Brain microvascular endothelial cell (primary cell): ENCODE results near the gene GGACT.
A peak's percentile ranks its signal among the peaks of the same experiment; 100 is the strongest.
"Not testable (repeated sequence)": the region's sequence is repeated elsewhere in the genome, so short reads cannot be mapped to it uniquely, and the experiment has no call there.

Experiments used
- DNase-seq: peaks from one replicate; pipeline ENCODE4 v3.0.0-alpha.2; 2020
- H3K27ac ChIP-seq: fragments of 250-450 bp; sonication (Bioruptor Pico); 2 replicates; pipeline ENCODE4 v1.5.1; 2020; ENCODE audit warnings: mild to moderate bottlenecking, moderate library complexity
- H3K27me3 ChIP-seq: fragments of 250-450 bp; sonication (Bioruptor Pico); replicated peaks from 2 replicates; pipeline ENCODE4 v1.5.1; 2020; ENCODE audit warnings: mild to moderate bottlenecking
- H3K36me3 ChIP-seq: fragments of 250-450 bp; sonication (Bioruptor Pico); replicated peaks from 2 replicates; pipeline ENCODE4 v1.5.1; 2020; ENCODE audit warnings: mild to moderate bottlenecking
- H3K4me3 ChIP-seq: 2 replicates; pipeline ENCODE4 v1.5.1; 2011; ENCODE audit warnings: low read depth, mild to moderate bottlenecking, control low read depth, low read length, moderate library complexity
- CTCF ChIP-seq: IDR thresholded peaks from 2 replicates; pipeline ENCODE4 v1.5.1; 2011; ENCODE audit warnings: low read depth, mild to moderate bottlenecking, moderate library complexity, low read length, control low read depth, inconsistent platforms; ENCODE audit errors: missing control alignments
- in situ Hi-C: cut with HindIII; loops from 2 replicates; pipeline ENCODE4 v1.10.0; 2017; ENCODE audit warnings: low sequenced_read_pairs, low pct_ligation_motif_present

The GGACT gene

DNA sequence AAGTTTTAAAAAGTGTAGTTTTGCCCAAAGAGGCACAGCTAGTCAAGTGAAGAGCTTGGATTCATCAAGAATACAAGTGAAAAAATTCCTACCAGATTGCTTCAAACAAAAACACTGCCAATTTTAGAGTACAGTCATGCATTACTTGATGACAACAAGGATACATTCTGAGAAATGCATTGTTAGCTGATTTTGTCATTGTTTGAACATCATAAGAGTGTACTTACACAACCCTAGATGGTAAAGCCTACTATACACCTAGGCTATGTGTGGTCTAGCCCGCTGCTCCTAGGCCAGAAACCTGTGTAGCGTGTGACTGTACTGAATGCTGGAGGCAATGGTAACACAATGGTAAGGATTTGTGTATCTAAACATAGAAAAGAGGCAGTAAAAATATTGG, 44.9 kb upstream of the GGACT start:
- in situ Hi-C loops = no loop called here
- DNase-seq = peak; percentile 27
- Histone ChIP-seq H3K36me3 (no peaks in the 10 kb centered on the region), H3K27ac (no peak overlapping the region), H3K27me3 (no peaks in the 10 kb centered on the region), H3K4me3 (no peak overlapping the region)
- TF ChIP-seq CTCF = no peak

- no peak overlapping the region for H3K27ac ChIP-seq
- TF ChIP-seq CTCF = no peak
- H3K27me3 ChIP-seq = no peaks in the 10 kb centered on the region
- in situ Hi-C loops = no loop called here
- no peak overlapping the region for H3K4me3 ChIP-seq
- DNase-seq = no peak
- no peaks in the 10 kb centered on the region for H3K36me3 ChIP-seq
Observed at GRCh38 chr13:100630555-100630954, 42.0 kb upstream of the GGACT start.

GRCh38 chr13:100627120-100627519, 38.5 kb upstream of the GGACT start:
- no peak overlapping the region for H3K4me3 ChIP-seq
- no peaks in the 10 kb centered on the region for H3K27me3 ChIP-seq
- no peak overlapping the region for H3K27ac ChIP-seq
- in situ Hi-C loops = no loop called here
- DNase-seq = no peak
- no peaks in the 10 kb centered on the region for H3K36me3 ChIP-seq
- TF ChIP-seq CTCF = no peak

DNA sequence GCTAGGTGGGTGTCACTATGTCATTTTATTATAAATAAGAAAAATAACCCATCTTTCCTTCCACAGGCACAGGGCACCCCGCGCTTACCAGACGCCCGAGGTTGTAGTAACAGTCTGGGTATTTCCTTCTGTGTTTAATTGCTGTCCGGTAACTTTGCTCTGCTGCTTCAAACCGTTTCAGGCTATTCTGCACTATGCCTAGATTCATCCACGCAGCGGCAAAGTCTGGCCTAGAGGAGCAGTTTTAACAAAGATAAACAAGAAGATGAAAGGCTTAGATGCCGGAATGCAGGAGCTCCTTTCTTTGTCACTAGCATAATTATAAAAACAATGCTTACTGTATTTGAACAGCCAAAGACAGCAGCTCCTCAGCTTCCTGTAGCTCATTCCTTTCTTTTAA, 36.9 kb upstream of the GGACT start:
- TF ChIP-seq CTCF = no peak
- DNase-seq = no peak
- H3K4me3 ChIP-seq = no peak overlapping the region
- H3K27me3 ChIP-seq = no peaks in the 10 kb centered on the region
- H3K27ac ChIP-seq = no peak overlapping the region
- in situ Hi-C loops = no loop called here
- no peaks in the 10 kb centered on the region for H3K36me3 ChIP-seq

- Histone ChIP-seq H3K36me3 (no peaks in the 10 kb centered on the region), H3K4me3 (no peak overlapping the region), H3K27ac (no peak overlapping the region), H3K27me3 (no peaks in the 10 kb centered on the region)
- DNase-seq = no peak
- no peak for TF ChIP-seq CTCF
- in situ Hi-C loops = no loop called here
Observed at GRCh38 chr13:100620792-100621191, 32.2 kb upstream of the GGACT start.

GRCh38 chr13:100619940-100620339, 31.4 kb upstream of the GGACT start:
- in situ Hi-C loops = no loop called here
- Histone ChIP-seq H3K27ac (no peak overlapping the region), H3K27me3 (no peaks in the 10 kb centered on the region), H3K4me3 (no peak overlapping the region), H3K36me3 (no peaks in the 10 kb centered on the region)
- no peak for TF ChIP-seq CTCF
- no peak for DNase-seq

DNA sequence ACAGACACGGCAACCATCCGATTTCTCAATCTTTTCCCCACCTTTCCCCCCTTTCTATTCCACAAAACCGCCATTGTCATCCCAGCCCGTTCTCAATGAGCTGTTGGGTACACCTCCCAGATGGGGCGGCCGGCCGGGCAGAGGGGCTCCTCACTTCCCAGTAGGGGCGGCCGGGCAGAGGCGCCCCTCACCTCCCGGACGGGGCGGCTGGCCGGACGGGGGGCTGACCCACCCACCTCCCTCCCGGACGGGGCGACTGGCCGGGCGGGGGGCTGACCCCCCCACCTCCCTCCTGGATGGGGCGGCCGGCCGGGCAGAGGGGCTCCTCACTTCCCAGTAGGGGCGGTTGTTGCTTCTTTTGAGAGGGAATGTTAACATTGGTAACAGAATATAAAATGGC, 30.3 kb upstream of the GGACT start:
- H3K36me3 ChIP-seq, DNase-seq, in situ Hi-C loops, H3K4me3 ChIP-seq, H3K27ac ChIP-seq, H3K27me3 ChIP-seq: not testable (repeated sequence)
